HFFc6 (cell line): ENCODE results near the gene HES4. TPM values are rescaled to one million over a fixed set of nuclear protein-coding genes. Genes with fewer than 3 reads are reported as not detected.

Experiments
- DNase-seq: peaks from one replicate; pipeline ENCODE4 v3.0.0-alpha.2; 2018
- H3K27ac Mint-ChIP-seq: 2 replicates; pipeline ENCODE4 v1.8.0; 2020; ENCODE audit warnings: mild to moderate bottlenecking, mixed read lengths
- H3K27me3 Mint-ChIP-seq: 2 replicates; pipeline ENCODE4 v1.8.0; 2021; ENCODE audit warnings: mild to moderate bottlenecking, moderate library complexity, mixed read lengths; ENCODE audit not compliant: insufficient read depth
- H3K36me3 Mint-ChIP-seq: 2 replicates; pipeline ENCODE4 v1.8.0; 2021; ENCODE audit warnings: low read depth, mixed read lengths
- H3K4me1 Mint-ChIP-seq: 2 replicates; pipeline ENCODE4 v1.8.0; 2020; ENCODE audit warnings: low read depth, mixed read lengths
- H3K4me3 Mint-ChIP-seq: 2 replicates; pipeline ENCODE4 v1.8.0; 2020; ENCODE audit warnings: mild to moderate bottlenecking, moderate library complexity, mixed read lengths
- H3K9me3 Mint-ChIP-seq: 2 replicates; pipeline ENCODE4 v1.8.0; 2020; ENCODE audit warnings: mild to moderate bottlenecking, mixed read lengths
- total RNA-seq, 6 experiments: library from RNA; stranded (reverse); fragmentation: NEBNext Ultra II Directional; extraction: Animal tissue kit (Norgen Biotek cat#: 25700); gene quantifications; 2 replicates in 1 of 6; 3 replicates in 5 of 6; pipeline ENCODE4 v1.2.3, GENCODE V29; 2021
- TF ChIP-seq, protein P1 (sequence below): fragments of 200-600 bp; sonication (generic); IDR thresholded peaks from 2 replicates; pipeline ENCODE4 v1.5.0; 2021; ENCODE audit warnings: antibody characterized with exemption, mild to moderate bottlenecking

HES4 gene
- total RNA-seq, 6 experiments from 2014 or later, result 14.1 to 17.4 (median 15.6) TPM

DNA sequence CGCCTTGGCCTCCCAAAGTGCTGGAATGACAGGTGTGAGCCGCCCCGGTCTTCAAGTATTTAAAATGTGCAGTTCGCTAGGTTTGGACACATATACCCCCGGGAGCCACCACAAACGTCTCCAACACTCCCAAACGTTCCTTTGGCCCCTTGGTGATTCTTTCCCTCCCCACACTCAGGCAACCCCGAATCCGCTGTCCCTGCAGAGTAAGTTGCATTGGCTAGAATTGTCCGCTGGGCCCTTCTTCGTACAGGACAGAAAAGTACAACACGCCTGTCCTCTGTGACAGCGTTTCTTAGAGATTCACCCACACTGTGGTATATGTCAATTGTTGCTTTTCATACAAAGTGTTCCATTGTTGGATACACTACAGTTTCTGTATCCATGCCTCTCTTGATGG is 14.8 kb downstream of the HES4 start:
- H3K36me3 Mint-ChIP-seq, result 0 out of 2 replicates have a peak, but pooled peaks cover 8% of the 10 kb centered on the region
- DNase-seq, result no peak
- H3K4me1 Mint-ChIP-seq, result no peaks in the 10 kb centered on the region
- no peak overlapping the region for H3K4me3 Mint-ChIP-seq
- TF ChIP-seq, protein P1, sequence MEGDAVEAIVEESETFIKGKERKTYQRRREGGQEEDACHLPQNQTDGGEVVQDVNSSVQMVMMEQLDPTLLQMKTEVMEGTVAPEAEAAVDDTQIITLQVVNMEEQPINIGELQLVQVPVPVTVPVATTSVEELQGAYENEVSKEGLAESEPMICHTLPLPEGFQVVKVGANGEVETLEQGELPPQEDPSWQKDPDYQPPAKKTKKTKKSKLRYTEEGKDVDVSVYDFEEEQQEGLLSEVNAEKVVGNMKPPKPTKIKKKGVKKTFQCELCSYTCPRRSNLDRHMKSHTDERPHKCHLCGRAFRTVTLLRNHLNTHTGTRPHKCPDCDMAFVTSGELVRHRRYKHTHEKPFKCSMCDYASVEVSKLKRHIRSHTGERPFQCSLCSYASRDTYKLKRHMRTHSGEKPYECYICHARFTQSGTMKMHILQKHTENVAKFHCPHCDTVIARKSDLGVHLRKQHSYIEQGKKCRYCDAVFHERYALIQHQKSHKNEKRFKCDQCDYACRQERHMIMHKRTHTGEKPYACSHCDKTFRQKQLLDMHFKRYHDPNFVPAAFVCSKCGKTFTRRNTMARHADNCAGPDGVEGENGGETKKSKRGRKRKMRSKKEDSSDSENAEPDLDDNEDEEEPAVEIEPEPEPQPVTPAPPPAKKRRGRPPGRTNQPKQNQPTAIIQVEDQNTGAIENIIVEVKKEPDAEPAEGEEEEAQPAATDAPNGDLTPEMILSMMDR, result no peak
- H3K27me3 Mint-ChIP-seq, result peaks cover 17% of the 10 kb centered on the region
- H3K27ac Mint-ChIP-seq, result no peak overlapping the region
- H3K9me3 Mint-ChIP-seq, result no peaks in the 10 kb centered on the region

DNA sequence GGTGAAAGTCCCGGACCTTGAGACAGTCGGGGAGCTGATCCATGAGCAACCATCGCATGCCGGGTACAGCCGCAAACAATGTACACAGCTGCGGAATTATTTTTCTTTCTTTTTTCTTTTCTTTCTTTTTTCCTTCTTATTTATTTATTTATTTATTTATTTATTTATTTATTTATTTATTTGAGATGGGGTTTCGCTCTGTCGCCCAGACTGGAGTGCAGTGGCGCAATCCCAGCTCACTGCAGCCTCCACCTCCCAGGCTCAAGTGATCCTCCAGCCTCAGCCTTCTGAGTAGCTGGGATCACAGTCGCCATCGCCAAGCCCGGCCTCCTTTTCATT is 15.5 kb downstream of the HES4 start:
- H3K27me3 Mint-ChIP-seq, result peaks cover 19% of the 10 kb centered on the region
- TF ChIP-seq, protein P1, result no peak; the same call in 1 of the 2 replicates

DNA sequence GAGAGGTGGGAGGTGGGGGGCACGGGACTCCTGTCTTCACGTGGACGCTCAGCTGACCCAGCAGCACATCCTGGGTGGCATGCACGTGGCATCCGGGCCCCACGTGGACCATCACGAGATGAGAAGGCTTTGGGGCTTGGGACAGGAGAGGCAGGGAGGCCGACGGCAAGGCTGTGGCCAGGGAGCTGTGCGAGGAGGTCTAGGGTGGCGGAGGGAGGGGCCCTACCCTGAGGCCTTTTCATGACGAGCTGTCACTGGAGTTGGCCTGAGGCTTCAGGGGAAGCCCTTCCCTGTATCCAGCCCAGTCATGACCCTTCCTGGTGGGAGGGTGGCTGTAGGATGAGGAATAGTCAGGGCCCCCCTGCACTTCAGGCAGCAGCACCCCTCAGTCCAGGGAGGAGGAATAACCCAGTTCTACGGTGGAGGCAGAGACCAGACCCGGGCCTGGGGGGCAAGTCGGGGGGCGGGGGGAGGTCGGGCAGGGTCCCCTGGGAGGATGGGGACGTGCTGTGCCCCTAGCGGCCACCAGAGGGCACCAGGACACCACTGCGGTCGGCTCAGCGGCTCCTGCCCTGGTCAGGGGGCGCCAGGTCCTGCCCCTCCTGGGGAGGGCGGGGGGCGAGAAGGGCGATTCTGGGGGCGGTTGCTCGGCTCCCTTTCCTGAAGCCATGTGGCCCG is 16.0 kb downstream of the HES4 start:
- Mint-ChIP-seq H3K27ac (no peak overlapping the region), H3K27me3 (peaks cover 19% of the 10 kb centered on the region), H3K4me3 (no peak overlapping the region), H3K9me3 (no peaks in the 10 kb centered on the region), H3K36me3 (0 out of 2 replicates have a peak, but pooled peaks cover 5% of the 10 kb centered on the region), H3K4me1 (no peaks in the 10 kb centered on the region)
- TF ChIP-seq, protein P1, result peak; percentile 97
- no peak for DNase-seq

More for the DNA sequence above, 15.5 kb downstream of the HES4 start:
- H3K36me3 Mint-ChIP-seq, result 0 out of 2 replicates have a peak, but pooled peaks cover 8% of the 10 kb centered on the region
- H3K27ac Mint-ChIP-seq, result no peak overlapping the region
- no peaks in the 10 kb centered on the region for H3K9me3 Mint-ChIP-seq
- DNase-seq, result no peak
- H3K4me1 Mint-ChIP-seq, result no peaks in the 10 kb centered on the region
- no peak overlapping the region for H3K4me3 Mint-ChIP-seq

DNA sequence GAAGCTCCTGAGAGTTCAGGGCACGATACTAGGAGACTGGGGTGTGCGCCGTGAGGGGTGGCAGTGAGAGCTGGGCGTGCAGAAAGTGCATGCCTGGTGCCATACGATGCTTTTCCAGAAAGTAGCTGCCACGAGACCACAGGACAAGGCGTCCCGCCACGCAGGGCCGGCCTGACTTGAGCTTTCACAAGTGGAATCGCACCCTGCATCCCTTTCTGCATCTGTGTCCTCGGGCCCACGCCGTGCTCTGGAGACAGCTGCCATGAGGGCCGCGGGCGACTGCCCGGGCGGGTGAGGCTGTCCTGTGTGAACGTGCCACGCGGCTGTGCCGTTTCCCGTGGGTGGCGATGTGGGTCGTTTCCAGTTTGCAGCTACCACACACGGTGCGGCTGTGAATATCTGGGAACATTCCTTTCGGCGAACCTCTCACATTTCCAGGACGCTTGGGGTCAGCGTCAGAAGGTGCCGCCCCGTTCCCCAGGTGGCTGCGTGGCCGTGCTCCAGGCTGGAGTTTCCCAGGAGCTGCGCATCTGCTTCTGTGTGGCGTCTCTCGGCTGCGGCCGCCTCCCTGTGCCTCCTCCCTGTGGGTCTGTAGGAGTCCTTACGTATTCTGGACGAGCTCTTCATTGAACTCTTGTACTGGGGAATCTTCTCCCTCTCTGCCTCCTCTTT is 17.0 kb downstream of the HES4 start:
- DNase-seq, result no peak
- H3K9me3 Mint-ChIP-seq, result 0 out of 2 replicates have a peak, but pooled peaks cover 3% of the 10 kb centered on the region
- no peak overlapping the region for H3K27ac Mint-ChIP-seq
- no peak overlapping the region for H3K4me3 Mint-ChIP-seq
- H3K36me3 Mint-ChIP-seq, result no peaks in the 10 kb centered on the region
- no peaks in the 10 kb centered on the region for H3K4me1 Mint-ChIP-seq
- H3K27me3 Mint-ChIP-seq, result peaks cover 13% of the 10 kb centered on the region
- TF ChIP-seq, protein P1, result no peak

DNA sequence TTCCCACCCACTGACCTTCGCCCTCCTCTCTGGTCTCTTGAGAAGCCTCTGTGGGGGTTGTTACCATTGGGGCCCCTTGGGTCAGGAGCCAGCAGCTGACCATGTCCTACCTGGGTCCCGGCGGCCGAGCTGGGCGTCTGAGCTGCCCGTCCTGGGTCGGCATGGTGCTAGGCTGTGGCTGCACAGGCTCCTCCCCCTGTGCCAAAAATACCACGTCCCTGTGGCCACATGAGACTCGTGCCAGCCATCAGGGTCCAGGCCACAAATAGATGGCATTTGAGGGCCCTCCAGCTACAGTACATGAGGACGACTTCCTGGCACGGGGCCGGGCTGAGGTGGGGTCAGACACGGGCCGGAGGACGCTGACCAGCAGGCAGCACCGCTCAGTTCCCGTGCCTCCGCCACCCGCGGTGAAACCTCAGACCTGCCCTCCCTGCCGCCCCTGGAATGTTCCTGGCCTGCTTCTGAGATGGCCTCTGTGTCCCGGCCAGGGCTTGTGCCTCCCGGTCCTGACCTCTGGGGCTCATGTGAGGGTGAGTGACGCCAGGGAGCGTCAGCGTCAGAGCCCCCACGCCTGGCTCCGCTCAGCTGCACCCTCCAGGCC is 17.8 kb downstream of the HES4 start, which contains the start of gene PERM1:
TSS of gene PERM1 (minus strand) at position 139 of the 604 bp plus-strand sequence. CDS start 1,064 bp downstream, outside the sequence.
- Mint-ChIP-seq H3K4me1 (no peaks in the 10 kb centered on the region), H3K27me3 (peaks cover 13% of the 10 kb centered on the region), H3K4me3 (no peak within 1 kb of the TSS), H3K9me3 (0 out of 2 replicates have a peak, but pooled peaks cover 3% of the 10 kb centered on the region), H3K27ac (no peak within 1 kb of the TSS), H3K36me3 (no peaks in the 10 kb centered on the region)
- DNase-seq, result no peak
- TF ChIP-seq, protein P1, result no peak
